ENCODE measurements around the gene IL19.

GRCh38 chr1:206828061-206828460 lies 57.5 kb downstream of the IL19 start:
- TF ChIP-seq, protein P1, sequence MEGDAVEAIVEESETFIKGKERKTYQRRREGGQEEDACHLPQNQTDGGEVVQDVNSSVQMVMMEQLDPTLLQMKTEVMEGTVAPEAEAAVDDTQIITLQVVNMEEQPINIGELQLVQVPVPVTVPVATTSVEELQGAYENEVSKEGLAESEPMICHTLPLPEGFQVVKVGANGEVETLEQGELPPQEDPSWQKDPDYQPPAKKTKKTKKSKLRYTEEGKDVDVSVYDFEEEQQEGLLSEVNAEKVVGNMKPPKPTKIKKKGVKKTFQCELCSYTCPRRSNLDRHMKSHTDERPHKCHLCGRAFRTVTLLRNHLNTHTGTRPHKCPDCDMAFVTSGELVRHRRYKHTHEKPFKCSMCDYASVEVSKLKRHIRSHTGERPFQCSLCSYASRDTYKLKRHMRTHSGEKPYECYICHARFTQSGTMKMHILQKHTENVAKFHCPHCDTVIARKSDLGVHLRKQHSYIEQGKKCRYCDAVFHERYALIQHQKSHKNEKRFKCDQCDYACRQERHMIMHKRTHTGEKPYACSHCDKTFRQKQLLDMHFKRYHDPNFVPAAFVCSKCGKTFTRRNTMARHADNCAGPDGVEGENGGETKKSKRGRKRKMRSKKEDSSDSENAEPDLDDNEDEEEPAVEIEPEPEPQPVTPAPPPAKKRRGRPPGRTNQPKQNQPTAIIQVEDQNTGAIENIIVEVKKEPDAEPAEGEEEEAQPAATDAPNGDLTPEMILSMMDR (tag by site-specific recombination; IDR thresholded peaks at IDR 0.05) = no peak
- TF ChIP-seq ZNF580 (tag by site-specific recombination; IDR thresholded peaks at IDR 0.05) (no peak), ZNF133 (tag by site-specific recombination; IDR thresholded peaks at IDR 0.05) (no peak), ZNF214 (tag by site-specific recombination; IDR thresholded peaks at IDR 0.05; ENCODE audit: borderline replicate concordance) (no peak), ZNF530 (tag by site-specific recombination; IDR thresholded peaks at IDR 0.05; ENCODE audit: low read depth) (no peak), ZNF132 (tag by site-specific recombination; IDR thresholded peaks at IDR 0.05; ENCODE audit: borderline replicate concordance) (no peak)
- TF ChIP-seq, protein P2, sequence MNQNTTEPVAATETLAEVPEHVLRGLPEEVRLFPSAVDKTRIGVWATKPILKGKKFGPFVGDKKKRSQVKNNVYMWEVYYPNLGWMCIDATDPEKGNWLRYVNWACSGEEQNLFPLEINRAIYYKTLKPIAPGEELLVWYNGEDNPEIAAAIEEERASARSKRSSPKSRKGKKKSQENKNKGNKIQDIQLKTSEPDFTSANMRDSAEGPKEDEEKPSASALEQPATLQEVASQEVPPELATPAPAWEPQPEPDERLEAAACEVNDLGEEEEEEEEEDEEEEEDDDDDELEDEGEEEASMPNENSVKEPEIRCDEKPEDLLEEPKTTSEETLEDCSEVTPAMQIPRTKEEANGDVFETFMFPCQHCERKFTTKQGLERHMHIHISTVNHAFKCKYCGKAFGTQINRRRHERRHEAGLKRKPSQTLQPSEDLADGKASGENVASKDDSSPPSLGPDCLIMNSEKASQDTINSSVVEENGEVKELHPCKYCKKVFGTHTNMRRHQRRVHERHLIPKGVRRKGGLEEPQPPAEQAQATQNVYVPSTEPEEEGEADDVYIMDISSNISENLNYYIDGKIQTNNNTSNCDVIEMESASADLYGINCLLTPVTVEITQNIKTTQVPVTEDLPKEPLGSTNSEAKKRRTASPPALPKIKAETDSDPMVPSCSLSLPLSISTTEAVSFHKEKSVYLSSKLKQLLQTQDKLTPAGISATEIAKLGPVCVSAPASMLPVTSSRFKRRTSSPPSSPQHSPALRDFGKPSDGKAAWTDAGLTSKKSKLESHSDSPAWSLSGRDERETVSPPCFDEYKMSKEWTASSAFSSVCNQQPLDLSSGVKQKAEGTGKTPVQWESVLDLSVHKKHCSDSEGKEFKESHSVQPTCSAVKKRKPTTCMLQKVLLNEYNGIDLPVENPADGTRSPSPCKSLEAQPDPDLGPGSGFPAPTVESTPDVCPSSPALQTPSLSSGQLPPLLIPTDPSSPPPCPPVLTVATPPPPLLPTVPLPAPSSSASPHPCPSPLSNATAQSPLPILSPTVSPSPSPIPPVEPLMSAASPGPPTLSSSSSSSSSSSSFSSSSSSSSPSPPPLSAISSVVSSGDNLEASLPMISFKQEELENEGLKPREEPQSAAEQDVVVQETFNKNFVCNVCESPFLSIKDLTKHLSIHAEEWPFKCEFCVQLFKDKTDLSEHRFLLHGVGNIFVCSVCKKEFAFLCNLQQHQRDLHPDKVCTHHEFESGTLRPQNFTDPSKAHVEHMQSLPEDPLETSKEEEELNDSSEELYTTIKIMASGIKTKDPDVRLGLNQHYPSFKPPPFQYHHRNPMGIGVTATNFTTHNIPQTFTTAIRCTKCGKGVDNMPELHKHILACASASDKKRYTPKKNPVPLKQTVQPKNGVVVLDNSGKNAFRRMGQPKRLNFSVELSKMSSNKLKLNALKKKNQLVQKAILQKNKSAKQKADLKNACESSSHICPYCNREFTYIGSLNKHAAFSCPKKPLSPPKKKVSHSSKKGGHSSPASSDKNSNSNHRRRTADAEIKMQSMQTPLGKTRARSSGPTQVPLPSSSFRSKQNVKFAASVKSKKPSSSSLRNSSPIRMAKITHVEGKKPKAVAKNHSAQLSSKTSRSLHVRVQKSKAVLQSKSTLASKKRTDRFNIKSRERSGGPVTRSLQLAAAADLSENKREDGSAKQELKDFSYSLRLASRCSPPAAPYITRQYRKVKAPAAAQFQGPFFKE (tag by site-specific recombination; IDR thresholded peaks at IDR 0.05; ENCODE audit: borderline replicate concordance) = no peak
